Measurements from ENCODE around the gene PLBD2. TPM values are rescaled to one million over a fixed set of nuclear protein-coding genes. Genes with fewer than 3 reads are reported as not detected.

PLBD2 gene
- total RNA-seq, 1 experiment from 2014 or later: 36.8 TPM

GRCh38 chr12:113405694-113406093 is 47.3 kb downstream of the PLBD2 start:
- TF ChIP-seq EZH2 (IDR thresholded peaks at IDR 0.05; ENCODE audit: borderline replicate concordance, low read depth, low read length, poor library complexity, severe bottlenecking) (no peak), CTCF (conservative IDR thresholded peaks at IDR 0.05; ENCODE audit: low read depth, low read length) (no peak)
- intact Hi-C loops (cut with micrococcal nuclease; ENCODE audit: unreplicated experiment): no loop called here
- ChIA-PET CTCF (no interaction called here), POLR2A (ENCODE audit: low non-redundant PET) (no interaction called here)
- no peaks in the 10 kb centered on the region for H3K9me3 ChIP-seq (ENCODE audit: low read depth, low read length, poor library complexity, severe bottlenecking)
- H3K36me3 ChIP-seq (ENCODE audit: insufficient read depth, low read length, poor library complexity, severe bottlenecking): no peaks in the 10 kb centered on the region
- H3K27me3 ChIP-seq (replicated peaks; ENCODE audit: insufficient read depth, low read depth, low read length, poor library complexity): no peaks in the 10 kb centered on the region
- H3K4me1 ChIP-seq (ENCODE audit: insufficient read depth, low read length, poor library complexity, severe bottlenecking): no peaks in the 10 kb centered on the region
- no peak overlapping the region for H3K4me3 ChIP-seq (ENCODE audit: low read depth, low read length, poor library complexity, severe bottlenecking)
- no peak overlapping the region for H3K27ac ChIP-seq (ENCODE audit: low read depth, low read length, poor library complexity, severe bottlenecking)
- BruUV-seq (replicated peaks): no TSS peak
- no peak for DNase-seq (ENCODE audit: low spot score)

- DNase-seq (ENCODE audit: low spot score): no peak
- H3K27me3 ChIP-seq (replicated peaks; ENCODE audit: insufficient read depth, low read depth, low read length, poor library complexity): no peaks in the 10 kb centered on the region
- H3K36me3 ChIP-seq (ENCODE audit: insufficient read depth, low read length, poor library complexity, severe bottlenecking): no peaks in the 10 kb centered on the region
- intact Hi-C loops (cut with micrococcal nuclease; ENCODE audit: unreplicated experiment): no loop called here
- ChIA-PET CTCF (no interaction called here), POLR2A (ENCODE audit: low non-redundant PET) (interaction anchor here (0.6 to 0.7 kb wide), 2 partner anchors 54 to 94 kb away, joined by 6 to 8 read pairs; no protein-coding TSS in a partner anchor)
- H3K4me1 ChIP-seq (ENCODE audit: insufficient read depth, low read length, poor library complexity, severe bottlenecking): no peaks in the 10 kb centered on the region
- BruUV-seq (replicated peaks): no TSS peak
- TF ChIP-seq EZH2 (IDR thresholded peaks at IDR 0.05; ENCODE audit: borderline replicate concordance, low read depth, low read length, poor library complexity, severe bottlenecking): no peak
- no peak for TF ChIP-seq CTCF (conservative IDR thresholded peaks at IDR 0.05; ENCODE audit: low read depth, low read length)
- no peaks in the 10 kb centered on the region for H3K9me3 ChIP-seq (ENCODE audit: low read depth, low read length, poor library complexity, severe bottlenecking)
- H3K27ac ChIP-seq (ENCODE audit: low read depth, low read length, poor library complexity, severe bottlenecking): no peak overlapping the region
- no peak overlapping the region for H3K4me3 ChIP-seq (ENCODE audit: low read depth, low read length, poor library complexity, severe bottlenecking)
Observed at GRCh38 chr12:113407931-113408600, 49.7 kb downstream of the PLBD2 start.

- H3K27ac ChIP-seq (ENCODE audit: low read depth, low read length, poor library complexity, severe bottlenecking): no peak overlapping the region
- H3K9me3 ChIP-seq (ENCODE audit: low read depth, low read length, poor library complexity, severe bottlenecking): no peaks in the 10 kb centered on the region
- no peak for DNase-seq (ENCODE audit: low spot score)
- intact Hi-C loops (cut with micrococcal nuclease; ENCODE audit: unreplicated experiment): no loop called here
- CTCF ChIA-PET: interaction anchor here (0.7 kb wide), 1 partner anchor 12 kb away, joined by 3 read pairs; no protein-coding TSS in a partner anchor
- H3K4me1 ChIP-seq (ENCODE audit: insufficient read depth, low read length, poor library complexity, severe bottlenecking): no peaks in the 10 kb centered on the region
- TF ChIP-seq CTCF (conservative IDR thresholded peaks at IDR 0.05; ENCODE audit: low read depth, low read length) (no peak), EZH2 (IDR thresholded peaks at IDR 0.05; ENCODE audit: borderline replicate concordance, low read depth, low read length, poor library complexity, severe bottlenecking) (no peak)
- no peaks in the 10 kb centered on the region for H3K27me3 ChIP-seq (replicated peaks; ENCODE audit: insufficient read depth, low read depth, low read length, poor library complexity)
- POLR2A ChIA-PET (ENCODE audit: low non-redundant PET): no interaction called here
- H3K36me3 ChIP-seq (ENCODE audit: insufficient read depth, low read length, poor library complexity, severe bottlenecking): no peaks in the 10 kb centered on the region
- no TSS peak for BruUV-seq (replicated peaks)
- no peak overlapping the region for H3K4me3 ChIP-seq (ENCODE audit: low read depth, low read length, poor library complexity, severe bottlenecking)
Observed at GRCh38 chr12:113408756-113409298, 50.4 kb downstream of the PLBD2 start.

All from A673 (cell line).